Mucosa of descending colon (tissue), 3 donors: Measurements from ENCODE around the gene PILRA. TPM values are rescaled to one million over a fixed set of nuclear protein-coding genes. Genes with fewer than 3 reads are reported as not detected.

ENCODE experiments used
- ATAC-seq: fragments of 200-7000 bp; cut with Tn5 transposase; one replicate; pipeline ENCODE4 v1.9.1; 2020; ENCODE audit warnings: mild to moderate bottlenecking, moderate library complexity
- DNase-seq, 3 donors: peaks; one replicate each; pipeline ENCODE4 v3.0.0-alpha.2; 2020
- H3K36me3 ChIP-seq: fragments of 200-600 bp; one replicate; pipeline ENCODE4 v1.8.0; 2021; ENCODE audit warnings: low read depth, mild to moderate bottlenecking
- H3K4me1 ChIP-seq: fragments of 200-600 bp; one replicate; pipeline ENCODE4 v1.8.0; 2021; ENCODE audit warnings: low read depth, mild to moderate bottlenecking
- H3K4me3 ChIP-seq: fragments of 200-600 bp; one replicate; pipeline ENCODE4 v1.8.0; 2021; ENCODE audit warnings: mild to moderate bottlenecking
- H3K9me3 ChIP-seq: fragments of 200-600 bp; one replicate; pipeline ENCODE4 v1.8.0; 2021; ENCODE audit warnings: mild to moderate bottlenecking
- intact Hi-C, 2 donors: fragments of 100-400 bp; cut with DNase I in 1 of 2; cut with micrococcal nuclease in 1 of 2; formaldehyde crosslinking; loops; one replicate each; pipeline versions ENCODE4 v1.11.0 to v1.11.1; 2022; cut with DNase I, micrococcal nuclease
- total RNA-seq, 3 donors: library from RNA; stranded (reverse); fragmentation: NEBNext Ultra II Directional in 2 of 3; extraction: Animal tissue kit (Norgen Biotek cat#: 25700) in 2 of 3; gene quantifications; one replicate each; pipeline versions ENCODE4 v1.2.1 to v1.2.4, GENCODE V29; 2021 to 2023
- TF ChIP-seq, protein P1 (sequence below): fragments of 200-600 bp; IDR thresholded peaks from one replicate; pipeline ENCODE4 v1.8.0; 2022; ENCODE audit warnings: antibody characterized with exemption, mild to moderate bottlenecking
- donor health status: DM: no; HTN: no; CAD: no; lungs with moderate emphysema.
- donor health status: DM: no; HTN: no; CAD: no.
- donor health status: DM: no; HTN: yes; CAD: no.

The PILRA gene
- total RNA-seq, 3 donors from 2014 or later, result 4.2 to 15.9 (median 7.8) TPM

DNA sequence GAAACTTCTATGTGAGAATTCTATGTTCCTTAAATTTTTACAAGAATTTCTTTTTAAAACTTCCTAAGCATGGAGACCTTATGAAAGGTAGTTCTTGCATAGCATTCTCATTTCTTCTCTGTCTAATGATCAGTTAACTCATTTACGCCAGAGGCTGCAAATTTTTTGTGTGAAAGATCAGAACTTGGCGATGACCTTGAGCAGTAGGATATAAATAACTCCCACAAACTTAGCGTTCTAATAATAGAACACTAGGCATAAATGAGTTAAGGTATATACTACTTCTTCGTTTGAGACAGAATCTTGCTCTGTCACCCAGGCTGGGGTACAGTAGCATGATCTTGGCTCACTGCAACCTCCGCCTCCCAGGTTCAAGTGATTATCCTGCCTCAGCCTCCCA, 13.7 kb downstream of the PILRA start:
- ATAC-seq (no peak), DNase-seq (no peak)
- TF ChIP-seq, protein P1, sequence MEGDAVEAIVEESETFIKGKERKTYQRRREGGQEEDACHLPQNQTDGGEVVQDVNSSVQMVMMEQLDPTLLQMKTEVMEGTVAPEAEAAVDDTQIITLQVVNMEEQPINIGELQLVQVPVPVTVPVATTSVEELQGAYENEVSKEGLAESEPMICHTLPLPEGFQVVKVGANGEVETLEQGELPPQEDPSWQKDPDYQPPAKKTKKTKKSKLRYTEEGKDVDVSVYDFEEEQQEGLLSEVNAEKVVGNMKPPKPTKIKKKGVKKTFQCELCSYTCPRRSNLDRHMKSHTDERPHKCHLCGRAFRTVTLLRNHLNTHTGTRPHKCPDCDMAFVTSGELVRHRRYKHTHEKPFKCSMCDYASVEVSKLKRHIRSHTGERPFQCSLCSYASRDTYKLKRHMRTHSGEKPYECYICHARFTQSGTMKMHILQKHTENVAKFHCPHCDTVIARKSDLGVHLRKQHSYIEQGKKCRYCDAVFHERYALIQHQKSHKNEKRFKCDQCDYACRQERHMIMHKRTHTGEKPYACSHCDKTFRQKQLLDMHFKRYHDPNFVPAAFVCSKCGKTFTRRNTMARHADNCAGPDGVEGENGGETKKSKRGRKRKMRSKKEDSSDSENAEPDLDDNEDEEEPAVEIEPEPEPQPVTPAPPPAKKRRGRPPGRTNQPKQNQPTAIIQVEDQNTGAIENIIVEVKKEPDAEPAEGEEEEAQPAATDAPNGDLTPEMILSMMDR, result no peak
- Histone ChIP-seq H3K4me1 (no peaks in the 10 kb centered on the region), H3K4me3 (no peak overlapping the region), H3K9me3 (no peaks in the 10 kb centered on the region), H3K36me3 (no peaks in the 10 kb centered on the region)
- intact Hi-C loops, result no loop called here

DNA sequence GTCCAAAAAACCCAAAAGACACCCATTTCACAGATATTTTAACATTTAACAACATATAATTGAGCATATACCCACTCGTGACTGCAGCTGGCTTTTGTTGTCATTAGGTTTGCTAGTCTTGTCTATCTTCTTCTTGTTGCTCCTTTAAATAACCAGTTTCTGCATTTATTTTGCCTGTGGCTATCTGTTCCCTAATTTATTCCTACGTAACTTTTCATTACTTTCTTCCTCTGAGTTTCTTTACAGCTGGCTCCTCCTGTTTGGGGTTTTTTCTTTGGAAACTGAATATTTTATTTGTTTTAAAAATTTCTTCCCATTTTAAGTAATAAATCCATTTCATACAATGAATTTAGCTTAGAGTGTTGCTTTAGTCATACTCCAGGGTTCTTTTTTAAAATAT, 14.4 kb downstream of the PILRA start:
- intact Hi-C loops, result no loop called here
- Histone ChIP-seq H3K4me1 (no peaks in the 10 kb centered on the region), H3K36me3 (no peaks in the 10 kb centered on the region), H3K4me3 (no peak overlapping the region), H3K9me3 (no peaks in the 10 kb centered on the region)
- ATAC-seq, result no peak
- DNase-seq, result no peak
- TF ChIP-seq, protein P1, result no peak

DNA sequence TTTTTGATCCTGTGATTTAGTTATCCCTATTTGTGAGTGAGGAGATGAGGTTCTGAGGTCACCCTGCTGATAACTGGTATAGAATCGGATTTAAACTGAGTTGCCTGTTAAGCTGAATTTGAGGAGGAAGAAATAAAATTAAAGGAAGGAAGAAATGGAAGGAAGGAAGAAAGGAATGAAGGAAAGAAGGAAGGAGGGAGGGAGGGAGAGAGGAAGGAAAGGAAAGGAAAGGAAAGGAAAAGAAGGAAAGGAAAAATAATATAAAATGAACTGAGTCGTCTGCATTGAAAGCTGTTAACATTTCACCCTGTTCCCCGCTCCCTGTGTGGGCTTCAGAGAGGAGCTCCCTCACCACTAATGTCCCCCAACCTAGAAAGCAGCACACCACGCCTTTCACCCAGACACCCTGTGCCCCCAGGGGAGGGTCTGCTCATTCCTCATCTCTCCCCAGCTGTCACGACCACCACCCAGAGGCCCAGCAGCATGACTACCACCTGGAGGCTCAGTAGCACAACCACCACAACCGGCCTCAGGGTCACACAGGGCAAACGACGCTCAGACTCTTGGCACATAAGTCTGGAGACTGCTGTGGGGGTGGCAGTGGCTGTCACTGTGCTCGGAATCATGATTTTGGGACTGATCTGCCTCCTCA, 16.3 kb downstream of the PILRA start:
- H3K9me3 ChIP-seq, result no peaks in the 10 kb centered on the region
- H3K36me3 ChIP-seq, result no peaks in the 10 kb centered on the region
- no peaks in the 10 kb centered on the region for H3K4me1 ChIP-seq
- TF ChIP-seq, protein P1, result no peak
- ATAC-seq (no peak), DNase-seq (no peak)
- intact Hi-C loops, result no loop called here
- no peak overlapping the region for H3K4me3 ChIP-seq

DNA sequence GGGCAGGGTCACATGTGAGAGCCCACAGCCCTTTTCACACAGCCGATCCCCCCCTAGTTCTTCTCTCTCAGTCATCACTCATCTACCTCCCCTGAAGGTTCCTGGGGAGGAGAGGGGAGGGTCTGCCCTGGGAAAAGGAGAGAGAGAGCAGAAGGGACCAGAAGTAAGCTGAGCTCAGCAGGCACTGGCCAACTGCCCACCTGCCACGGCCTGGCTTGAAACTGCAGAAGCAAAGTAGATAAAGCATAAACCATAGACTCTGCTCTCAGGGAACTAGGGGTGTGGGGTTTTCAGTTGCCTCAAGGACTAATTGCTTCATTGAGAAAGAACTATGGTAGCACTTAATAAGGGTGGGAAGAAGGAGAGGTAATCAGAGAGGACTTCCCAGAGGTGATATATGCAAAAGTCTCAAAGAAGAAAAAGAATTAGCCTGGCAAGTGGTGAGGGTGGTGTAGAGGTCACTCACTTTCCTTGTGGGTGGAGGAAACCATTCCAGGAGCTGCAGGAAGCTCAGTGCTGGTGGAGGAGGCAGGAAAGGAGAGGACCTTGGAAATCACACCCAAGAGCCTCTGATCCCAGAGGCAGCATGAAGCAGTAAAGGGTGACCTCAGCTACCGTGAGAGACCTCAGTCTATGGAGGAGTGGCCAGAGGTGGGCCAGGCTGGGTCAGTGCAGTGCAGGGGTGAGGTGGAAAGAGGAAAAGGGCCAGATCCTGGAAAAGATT, 17.2 kb downstream of the PILRA start:
- ATAC-seq (peak; percentile 30), DNase-seq (no peak)
- intact Hi-C loops, result no loop called here
- Histone ChIP-seq H3K4me3 (no peak overlapping the region), H3K9me3 (no peaks in the 10 kb centered on the region), H3K36me3 (no peaks in the 10 kb centered on the region), H3K4me1 (no peaks in the 10 kb centered on the region)
- TF ChIP-seq, protein P1, result no peak

DNA sequence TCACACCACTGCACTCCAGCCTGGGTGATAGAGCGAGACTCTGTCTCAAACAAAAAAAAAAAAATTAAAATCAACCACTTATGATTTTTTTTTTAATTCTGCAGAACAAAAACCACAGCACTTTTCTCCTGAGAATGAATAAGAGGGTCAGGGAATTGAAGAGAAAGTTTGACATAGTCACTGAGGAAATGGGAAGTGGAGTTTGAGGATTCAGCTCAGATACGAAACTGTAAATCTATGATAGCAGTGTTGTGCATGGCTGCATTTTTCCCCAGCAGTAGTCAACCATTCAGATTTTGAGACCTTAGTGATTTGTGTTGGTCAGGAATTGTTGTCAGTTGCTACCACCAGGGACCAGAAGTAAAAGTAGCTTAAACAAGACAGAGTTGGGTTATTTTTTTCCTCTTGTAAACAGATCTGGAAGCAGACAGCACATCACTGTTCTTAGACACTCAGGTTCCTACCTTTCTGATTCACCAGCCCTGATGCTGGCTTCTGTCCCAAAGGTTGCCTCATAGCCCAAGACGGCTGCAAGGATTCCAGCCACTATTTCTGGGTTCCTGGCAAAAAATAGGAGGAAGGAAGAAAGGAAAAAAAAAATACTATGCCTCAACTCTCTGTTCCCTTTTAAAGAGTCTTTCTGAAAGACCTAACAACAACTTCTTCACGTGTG, 20.1 kb downstream of the PILRA start:
- H3K36me3 ChIP-seq, result no peaks in the 10 kb centered on the region
- TF ChIP-seq, protein P1, result no peak
- no peak overlapping the region for H3K4me3 ChIP-seq
- no peak for DNase-seq
- no peaks in the 10 kb centered on the region for H3K4me1 ChIP-seq
- intact Hi-C loops, result no loop called here
- ATAC-seq, result no peak
- H3K9me3 ChIP-seq, result no peaks in the 10 kb centered on the region
